Panc1 (cell line): ENCODE measurements around the gene LRFN2. TPM values are rescaled to one million over a fixed set of nuclear protein-coding genes. Genes with fewer than 3 reads are reported as not detected.

ENCODE experiments used
- ATAC-seq: fragments of 200-7000 bp; cut with Tn5 transposase; 2 replicates; pipeline ENCODE4 v1.9.1; 2020; ENCODE audit warnings: mild to moderate bottlenecking, moderate library complexity
- BruUV-seq: library from RNA; stranded (reverse); fragments of 400-500 nt; replicated peaks from 2 replicates; lab custom pipeline; 2021; lab: Mats Ljungman, UMichigan
- CTCF ChIA-PET: fragments of 300-600 bp; sonication (Branson Sonifier 250); formaldehyde crosslinking; loops from one replicate; lab custom pipeline; 2022; ENCODE audit warnings: antibody characterized with exemption; lab: Charles Lee
- POLR2A ChIA-PET: fragments of 300-600 bp; sonication (Branson Sonifier 250); formaldehyde crosslinking; loops from one replicate; lab custom pipeline; 2022; ENCODE audit warnings: antibody characterized with exemption; lab: Charles Lee
- DNase-seq: peaks from one replicate; pipeline ENCODE4 v3.0.0-alpha.2; 2010; ENCODE audit warnings: low read depth, low spot score
- H3K27ac ChIP-seq: 2 replicates; pipeline ENCODE4 v1.5.1; 2011; ENCODE audit warnings: mild to moderate bottlenecking, low read length, inconsistent platforms
- H3K27me3 ChIP-seq: fragments of 200-500 bp; sonication (Bioruptor generic); 2 replicates; pipeline ENCODE4 v1.6.0; 2014; ENCODE audit warnings: low read length, inconsistent platforms; ENCODE audit not compliant: control insufficient read depth, insufficient read depth
- H3K36me3 ChIP-seq: fragments of 200-500 bp; sonication (Bioruptor generic); 2 replicates; pipeline ENCODE4 v1.5.1; 2014; ENCODE audit warnings: inconsistent platforms, mild to moderate bottlenecking, low read length, moderate library complexity; ENCODE audit not compliant: control insufficient read depth, insufficient read depth
- H3K4me1 ChIP-seq: 2 replicates; pipeline ENCODE4 v1.5.1; 2011; ENCODE audit warnings: inconsistent platforms, mild to moderate bottlenecking, low read length, moderate library complexity; ENCODE audit not compliant: control insufficient read depth, insufficient read depth
- H3K4me3 ChIP-seq, 2 experiments: 2 replicates each; pipeline ENCODE4 v1.5.1; 2011 to 2012; ENCODE audit warnings: low read depth in 2 of 2, low read length in 2 of 2, mild to moderate bottlenecking in 2 of 2, inconsistent platforms in 1 of 2, moderate library complexity in 1 of 2
- H3K9me3 ChIP-seq: fragments of 200-500 bp; sonication (Bioruptor generic); 2 replicates; pipeline ENCODE4 v1.5.1; 2014; ENCODE audit warnings: low read depth, mild to moderate bottlenecking, inconsistent platforms, low read length, moderate library complexity; ENCODE audit not compliant: control insufficient read depth, insufficient read depth
- CTCF ChIP-seq: fragments of 450-650 bp; IDR thresholded peaks from 2 replicates; pipeline ENCODE4 v1.5.1; 2017; ENCODE audit warnings: mild to moderate bottlenecking
- POLR2AphosphoS5 ChIP-seq: IDR thresholded peaks from 2 replicates; pipeline ENCODE4 v1.6.1; 2012; ENCODE audit warnings: mild to moderate bottlenecking, low read depth, low read length, moderate library complexity
- REST ChIP-seq, 2 experiments: IDR thresholded peaks; 2 replicates each; pipeline ENCODE4 v1.6.1; 2011 to 2012; ENCODE audit warnings: low read depth in 2 of 2, control low read depth in 1 of 2, low read length in 1 of 2, mild to moderate bottlenecking in 1 of 2, moderate library complexity in 1 of 2; ENCODE audit not compliant: insufficient read depth in 1 of 2
- SIN3A ChIP-seq: IDR thresholded peaks from 2 replicates; pipeline ENCODE4 v1.6.1; 2012; ENCODE audit warnings: low read depth, mild to moderate bottlenecking, low read length, moderate library complexity, borderline replicate concordance; ENCODE audit not compliant: insufficient read depth
- TCF7L2 ChIP-seq: IDR thresholded peaks from 2 replicates; pipeline ENCODE4 v1.6.1; 2011; ENCODE audit warnings: mild to moderate bottlenecking, low read depth, low read length, inconsistent platforms
- in situ Hi-C: cut with HindIII; loops from 2 replicates; pipeline ENCODE4 v1.10.0; 2016; ENCODE audit warnings: low sequenced_read_pairs, low pct_unique_long_range_greater_than_20kb
- intact Hi-C: fragments of 100-400 bp; cut with micrococcal nuclease; formaldehyde crosslinking; loops from one replicate; pipeline ENCODE4 v1.10.0; 2022; ENCODE audit not compliant: unreplicated experiment
- total RNA-seq: library from RNA; stranded (reverse); gene quantifications from one replicate; pipeline ENCODE4 v1.2.1, GENCODE V29; 2021; ENCODE audit not compliant: unreplicated experiment

Gene LRFN2
- total RNA-seq, 1 experiment from 2014 or later: 0.05 TPM

DNA sequence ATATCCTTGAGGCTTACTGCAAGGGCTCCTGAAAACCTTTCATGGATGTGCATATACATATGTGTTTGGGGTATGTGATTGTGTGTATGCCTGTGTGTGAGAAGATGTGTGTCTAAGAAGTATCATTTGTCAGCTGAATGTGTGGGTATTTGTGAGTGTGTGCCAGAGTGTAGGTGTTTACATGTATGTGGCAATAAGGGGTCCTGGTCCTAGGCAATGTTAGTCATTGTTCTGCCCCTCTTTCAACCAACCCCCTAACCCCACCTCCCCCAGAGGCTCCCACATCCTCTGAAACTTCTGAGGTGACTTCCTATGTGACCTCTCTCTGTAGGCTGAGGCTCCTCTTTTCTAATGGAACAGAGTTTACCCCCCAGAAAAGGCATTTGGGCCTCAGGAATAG lies 186.4 kb downstream of the LRFN2 start:
- CTCF ChIA-PET: no interaction called here
- intact Hi-C loops: no loop called here
- H3K4me1 ChIP-seq: no peaks in the 10 kb centered on the region
- H3K4me3 ChIP-seq: no peak overlapping the region
- POLR2A ChIA-PET: no interaction called here
- TF ChIP-seq CTCF (no peak), POLR2AphosphoS5 (no peak), TCF7L2 (no peak), REST (IDR thresholded peaks at IDR 0.05; ENCODE audit: insufficient read depth in 1 of 2, low read depth in 2 of 2, low read length in 1 of 2) (no peak), SIN3A (no peak)
- H3K27ac ChIP-seq: no peak overlapping the region
- DNase-seq (no peak), ATAC-seq (no peak)
- no peaks in the 10 kb centered on the region for H3K9me3 ChIP-seq
- in situ Hi-C loops: no loop called here
- BruUV-seq: no TSS peak
- H3K36me3 ChIP-seq: no peaks in the 10 kb centered on the region
- H3K27me3 ChIP-seq: no peaks in the 10 kb centered on the region

DNA sequence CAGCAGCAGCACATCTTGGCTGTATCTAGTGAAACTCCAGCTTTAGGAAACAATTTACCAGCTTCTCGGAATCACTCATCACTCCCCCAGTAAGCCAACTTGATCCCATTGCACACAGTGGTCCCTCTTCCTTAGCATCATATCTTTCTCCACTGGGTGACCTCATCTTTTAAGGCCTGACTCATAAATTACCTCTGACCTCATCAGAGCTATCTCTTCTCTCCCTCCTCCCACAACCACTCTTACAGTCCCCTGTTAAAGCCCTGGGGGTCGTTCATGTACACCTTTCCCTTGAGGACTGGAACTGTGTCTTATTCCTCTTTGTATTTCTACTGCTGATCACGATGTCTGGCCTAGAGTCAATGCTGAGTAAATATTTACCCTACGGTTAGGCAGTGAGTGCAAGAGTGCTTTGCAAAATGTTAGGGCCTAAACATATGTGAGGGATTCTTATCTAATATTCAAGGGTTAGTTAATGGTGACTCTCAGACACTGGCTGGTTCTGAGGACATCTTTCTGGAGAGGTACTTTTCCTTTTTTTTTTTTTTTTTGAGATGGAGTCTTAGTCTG lies 187.2 kb downstream of the LRFN2 start:
- intact Hi-C loops: no loop called here
- BruUV-seq: no TSS peak
- TF ChIP-seq TCF7L2 (no peak), SIN3A (no peak), REST (IDR thresholded peaks at IDR 0.05; ENCODE audit: insufficient read depth in 1 of 2, low read depth in 2 of 2, low read length in 1 of 2) (no peak), POLR2AphosphoS5 (no peak), CTCF (no peak)
- no peaks in the 10 kb centered on the region for H3K9me3 ChIP-seq
- DNase-seq (no peak), ATAC-seq (no peak)
- no peak overlapping the region for H3K4me3 ChIP-seq
- no peak overlapping the region for H3K27ac ChIP-seq
- ChIA-PET CTCF (no interaction called here), POLR2A (no interaction called here)
- in situ Hi-C loops: no loop called here
- no peaks in the 10 kb centered on the region for H3K36me3 ChIP-seq
- no peaks in the 10 kb centered on the region for H3K4me1 ChIP-seq
- no peaks in the 10 kb centered on the region for H3K27me3 ChIP-seq
